ENCODE results near the gene CNTN2.

Gene CNTN2

GRCh38 chr1:205061665-205062069 is 18.7 kb downstream of the CNTN2 start:
- Histone ChIP-seq H3K9me3 (ENCODE audit: low read length) (no peaks in the 10 kb centered on the region), H3K4me1 (ENCODE audit: insufficient read depth, low read length) (no peaks in the 10 kb centered on the region), H3K4me3 (ENCODE audit: low read length) (no peak overlapping the region), H2AFZ (ENCODE audit: low read depth, low read length) (no peak overlapping the region), H3K27me3 (ENCODE audit: insufficient read depth, low read length) (no peaks in the 10 kb centered on the region), H3K36me3 (ENCODE audit: insufficient read depth, low read length) (no peaks in the 10 kb centered on the region)

GRCh38 chr1:205062319-205062718 is 19.3 kb downstream of the CNTN2 start:
- Histone ChIP-seq H3K27me3 (ENCODE audit: insufficient read depth, low read length) (no peaks in the 10 kb centered on the region), H3K36me3 (ENCODE audit: insufficient read depth, low read length) (no peaks in the 10 kb centered on the region), H3K9me3 (ENCODE audit: low read length) (no peaks in the 10 kb centered on the region), H3K4me1 (ENCODE audit: insufficient read depth, low read length) (no peaks in the 10 kb centered on the region), H3K4me3 (ENCODE audit: low read length) (no peak overlapping the region), H2AFZ (ENCODE audit: low read depth, low read length) (no peak overlapping the region)

- H3K9me3 ChIP-seq (ENCODE audit: low read length) = no peaks in the 10 kb centered on the region
- no peaks in the 10 kb centered on the region for H3K36me3 ChIP-seq (ENCODE audit: insufficient read depth, low read length)
- no peaks in the 10 kb centered on the region for H3K4me1 ChIP-seq (ENCODE audit: insufficient read depth, low read length)
- H2AFZ ChIP-seq (ENCODE audit: low read depth, low read length) = no peak overlapping the region
- H3K4me3 ChIP-seq (ENCODE audit: low read length) = no peak overlapping the region
- no peaks in the 10 kb centered on the region for H3K27me3 ChIP-seq (ENCODE audit: insufficient read depth, low read length)
Measured at GRCh38 chr1:205062895-205063294, 19.9 kb downstream of the CNTN2 start.

- no peak overlapping the region for H3K4me3 ChIP-seq (ENCODE audit: low read length)
- no peaks in the 10 kb centered on the region for H3K27me3 ChIP-seq (ENCODE audit: insufficient read depth, low read length)
- H2AFZ ChIP-seq (ENCODE audit: low read depth, low read length) = no peak overlapping the region
- no peaks in the 10 kb centered on the region for H3K36me3 ChIP-seq (ENCODE audit: insufficient read depth, low read length)
- no peaks in the 10 kb centered on the region for H3K4me1 ChIP-seq (ENCODE audit: insufficient read depth, low read length)
- H3K9me3 ChIP-seq (ENCODE audit: low read length) = no peaks in the 10 kb centered on the region
Measured at GRCh38 chr1:205064301-205064700, 21.3 kb downstream of the CNTN2 start.

GRCh38 chr1:205064741-205065316 is 21.8 kb downstream of the CNTN2 start:
- Histone ChIP-seq H3K27me3 (ENCODE audit: insufficient read depth, low read length) (no peaks in the 10 kb centered on the region), H3K4me1 (ENCODE audit: insufficient read depth, low read length) (no peaks in the 10 kb centered on the region), H3K4me3 (ENCODE audit: low read length) (no peak overlapping the region), H3K9me3 (ENCODE audit: low read length) (no peaks in the 10 kb centered on the region), H2AFZ (ENCODE audit: low read depth, low read length) (no peak overlapping the region), H3K36me3 (ENCODE audit: insufficient read depth, low read length) (no peaks in the 10 kb centered on the region)

GRCh38 chr1:205065666-205066065 is 22.7 kb downstream of the CNTN2 start:
- Histone ChIP-seq H3K4me3 (ENCODE audit: low read length) (no peak overlapping the region), H3K9me3 (ENCODE audit: low read length) (no peaks in the 10 kb centered on the region), H3K27me3 (ENCODE audit: insufficient read depth, low read length) (no peaks in the 10 kb centered on the region), H3K4me1 (ENCODE audit: insufficient read depth, low read length) (no peaks in the 10 kb centered on the region), H3K36me3 (ENCODE audit: insufficient read depth, low read length) (no peaks in the 10 kb centered on the region), H2AFZ (ENCODE audit: low read depth, low read length) (no peak overlapping the region)

GRCh38 chr1:205066141-205066818 is 23.3 kb downstream of the CNTN2 start:
- no peak overlapping the region for H2AFZ ChIP-seq (ENCODE audit: low read depth, low read length)
- no peak overlapping the region for H3K4me3 ChIP-seq (ENCODE audit: low read length)
- no peaks in the 10 kb centered on the region for H3K27me3 ChIP-seq (ENCODE audit: insufficient read depth, low read length)
- no peaks in the 10 kb centered on the region for H3K36me3 ChIP-seq (ENCODE audit: insufficient read depth, low read length)
- peaks cover 3% of the 10 kb centered on the region for H3K4me1 ChIP-seq (ENCODE audit: insufficient read depth, low read length)
- H3K9me3 ChIP-seq (ENCODE audit: low read length) = no peaks in the 10 kb centered on the region

GRCh38 chr1:205067031-205067430 is 24.0 kb downstream of the CNTN2 start:
- Histone ChIP-seq H3K9me3 (ENCODE audit: low read length) (no peaks in the 10 kb centered on the region), H3K36me3 (ENCODE audit: insufficient read depth, low read length) (no peaks in the 10 kb centered on the region), H3K4me3 (ENCODE audit: low read length) (no peak overlapping the region), H3K27me3 (ENCODE audit: insufficient read depth, low read length) (no peaks in the 10 kb centered on the region), H2AFZ (ENCODE audit: low read depth, low read length) (no peak overlapping the region), H3K4me1 (ENCODE audit: insufficient read depth, low read length) (peaks cover 4% of the 10 kb centered on the region)

- H3K4me1 ChIP-seq (ENCODE audit: insufficient read depth, low read length) = peaks cover 4% of the 10 kb centered on the region
- H3K4me3 ChIP-seq (ENCODE audit: low read length) = no peak overlapping the region
- no peaks in the 10 kb centered on the region for H3K9me3 ChIP-seq (ENCODE audit: low read length)
- H3K36me3 ChIP-seq (ENCODE audit: insufficient read depth, low read length) = no peaks in the 10 kb centered on the region
- H3K27me3 ChIP-seq (ENCODE audit: insufficient read depth, low read length) = no peaks in the 10 kb centered on the region
- no peak overlapping the region for H2AFZ ChIP-seq (ENCODE audit: low read depth, low read length)
Measured at GRCh38 chr1:205068001-205068400, 25.0 kb downstream of the CNTN2 start.

- H3K27me3 ChIP-seq (ENCODE audit: insufficient read depth, low read length) = no peaks in the 10 kb centered on the region
- no peaks in the 10 kb centered on the region for H3K36me3 ChIP-seq (ENCODE audit: insufficient read depth, low read length)
- H2AFZ ChIP-seq (ENCODE audit: low read depth, low read length) = no peak overlapping the region
- no peaks in the 10 kb centered on the region for H3K9me3 ChIP-seq (ENCODE audit: low read length)
- peaks cover 4% of the 10 kb centered on the region for H3K4me1 ChIP-seq (ENCODE audit: insufficient read depth, low read length)
- H3K4me3 ChIP-seq (ENCODE audit: low read length) = no peak overlapping the region
Measured at GRCh38 chr1:205068457-205069040, 25.5 kb downstream of the CNTN2 start.

- Histone ChIP-seq H3K4me1 (ENCODE audit: insufficient read depth, low read length) (peaks cover 4% of the 10 kb centered on the region), H3K36me3 (ENCODE audit: insufficient read depth, low read length) (no peaks in the 10 kb centered on the region), H3K4me3 (ENCODE audit: low read length) (no peak overlapping the region), H2AFZ (ENCODE audit: low read depth, low read length) (no peak overlapping the region), H3K9me3 (ENCODE audit: low read length) (no peaks in the 10 kb centered on the region), H3K27me3 (ENCODE audit: insufficient read depth, low read length) (no peaks in the 10 kb centered on the region)
Measured at GRCh38 chr1:205069371-205070125, 26.5 kb downstream of the CNTN2 start.

- H3K9me3 ChIP-seq (ENCODE audit: low read length) = no peaks in the 10 kb centered on the region
- H2AFZ ChIP-seq (ENCODE audit: low read depth, low read length) = no peak overlapping the region
- no peaks in the 10 kb centered on the region for H3K27me3 ChIP-seq (ENCODE audit: insufficient read depth, low read length)
- H3K36me3 ChIP-seq (ENCODE audit: insufficient read depth, low read length) = no peaks in the 10 kb centered on the region
- peaks cover 4% of the 10 kb centered on the region for H3K4me1 ChIP-seq (ENCODE audit: insufficient read depth, low read length)
- H3K4me3 ChIP-seq (ENCODE audit: low read length) = no peak overlapping the region
Measured at GRCh38 chr1:205071028-205071409, 28.0 kb downstream of the CNTN2 start.

GRCh38 chr1:205071801-205072200 is 28.8 kb downstream of the CNTN2 start:
- no peak overlapping the region for H2AFZ ChIP-seq (ENCODE audit: low read depth, low read length)
- no peaks in the 10 kb centered on the region for H3K9me3 ChIP-seq (ENCODE audit: low read length)
- no peaks in the 10 kb centered on the region for H3K27me3 ChIP-seq (ENCODE audit: insufficient read depth, low read length)
- no peak overlapping the region for H3K4me3 ChIP-seq (ENCODE audit: low read length)
- H3K4me1 ChIP-seq (ENCODE audit: insufficient read depth, low read length) = peaks cover 4% of the 10 kb centered on the region
- no peaks in the 10 kb centered on the region for H3K36me3 ChIP-seq (ENCODE audit: insufficient read depth, low read length)

Data from neuron (in vitro differentiated cells).